CD14-positive monocyte (primary cell): ENCODE results near the gene SWT1. TPM values are rescaled to one million over a fixed set of nuclear protein-coding genes. Genes with fewer than 3 reads are reported as not detected.

Experiments
- DNase-seq, 3 donors: peaks; one replicate each; pipeline ENCODE4 v3.0.0-alpha.2; 2011 to 2022
- H2AFZ ChIP-seq: 2 replicates; pipeline ENCODE4 v1.6.0; 2012; ENCODE audit warnings: mild to moderate bottlenecking, low read depth, low read length, inconsistent platforms; ENCODE audit not compliant: insufficient read depth, poor library complexity, severe bottlenecking
- H3K27ac ChIP-seq, 2 donors: 1 replicate in 1 of 2; 2 replicates in 1 of 2; pipeline ENCODE4 v1.5.1; 2012 to 2013; ENCODE audit warnings: low read length in 2 of 2, control low read depth in 1 of 2, inconsistent platforms in 1 of 2, low read depth in 1 of 2, mild to moderate bottlenecking in 1 of 2
- H3K27me3 ChIP-seq, 2 donors: one replicate each; pipeline versions ENCODE4 v1.6.0 to v1.6.1; 2011 to 2013; ENCODE audit warnings: low read length in 2 of 2; ENCODE audit not compliant: control insufficient read depth in 2 of 2, insufficient read depth in 2 of 2
- H3K36me3 ChIP-seq, 2 donors: replicated peaks in 1 of 2; 1 replicate in 1 of 2; 2 replicates in 1 of 2; pipeline versions ENCODE4 v1.5.1 to v1.6.1; 2012 to 2013; ENCODE audit warnings: low read length in 2 of 2, control low read depth in 1 of 2, inconsistent platforms in 1 of 2, mild to moderate bottlenecking in 1 of 2; ENCODE audit not compliant: insufficient read depth in 2 of 2, control insufficient read depth in 1 of 2
- H3K4me1 ChIP-seq, 2 donors: 1 replicate in 1 of 2; 2 replicates in 1 of 2; pipeline versions ENCODE4 v1.5.1 to v1.6.1; 2012 to 2013; ENCODE audit warnings: low read length in 2 of 2, control low read depth in 1 of 2, inconsistent platforms in 1 of 2, mild to moderate bottlenecking in 1 of 2, moderate library complexity in 1 of 2; ENCODE audit not compliant: insufficient read depth in 2 of 2, control insufficient read depth in 1 of 2
- H3K4me2 ChIP-seq: replicated peaks from 2 replicates; pipeline ENCODE3; 2012; ENCODE audit warnings: low read length, moderate library complexity, mild to moderate bottlenecking; ENCODE audit not compliant: poor library complexity, severe bottlenecking; ENCODE audit errors: extremely low read depth
- H3K4me3 ChIP-seq, 3 experiments: fragments of 200-600 bp in 1 of 3; sonication (generic) in 1 of 3; replicated peaks in 1 of 3; 1 replicate in 2 of 3; 2 replicates in 1 of 3; pipeline ENCODE4 v1.5.1; 2011 to 2013; ENCODE audit warnings: low read length in 3 of 3, mild to moderate bottlenecking in 3 of 3, control low read depth in 2 of 3, low read depth in 2 of 3, inconsistent platforms in 1 of 3, moderate library complexity in 1 of 3
- H3K79me2 ChIP-seq: 2 replicates; pipeline ENCODE4 v1.6.0; 2012; ENCODE audit warnings: mild to moderate bottlenecking, control low read depth, inconsistent platforms, low read length, moderate library complexity; ENCODE audit not compliant: insufficient read depth
- H3K9ac ChIP-seq: 2 replicates; pipeline ENCODE4 v1.6.0; 2017; ENCODE audit warnings: low read length, mild to moderate bottlenecking; ENCODE audit not compliant: insufficient read depth, poor library complexity, severe bottlenecking
- H3K9me3 ChIP-seq, 2 donors: replicated peaks in 1 of 2; 1 replicate in 1 of 2; 2 replicates in 1 of 2; pipeline versions ENCODE4 v1.5.1 to v1.6.1; 2012 to 2013; ENCODE audit warnings: low read length in 2 of 2, control low read depth in 1 of 2; ENCODE audit not compliant: control insufficient read depth in 1 of 2, insufficient read depth in 1 of 2
- H4K20me1 ChIP-seq: 2 replicates; pipeline ENCODE4 v1.6.0; 2012; ENCODE audit warnings: mild to moderate bottlenecking, low read length, control low read depth, moderate library complexity; ENCODE audit not compliant: insufficient read depth
- H3K27ac Mint-ChIP-seq, 7 donors: one replicate each; pipeline ENCODE4 v1.8.0; 2020; ENCODE audit warnings: mild to moderate bottlenecking in 7 of 7, mixed read lengths in 7 of 7, moderate library complexity in 6 of 7, inconsistent platforms in 2 of 7
- H3K27me3 Mint-ChIP-seq, 3 donors: one replicate each; pipeline ENCODE4 v1.8.0; 2021 to 2022; ENCODE audit warnings: low read depth in 3 of 3, mild to moderate bottlenecking in 3 of 3, mixed read lengths in 3 of 3, moderate library complexity in 3 of 3, inconsistent platforms in 1 of 3
- H3K36me3 Mint-ChIP-seq, 2 donors: one replicate each; pipeline ENCODE4 v1.8.0; 2020; ENCODE audit warnings: mixed read lengths in 2 of 2, inconsistent platforms in 1 of 2, mild to moderate bottlenecking in 1 of 2
- H3K4me1 Mint-ChIP-seq: one replicate; pipeline ENCODE4 v1.8.0; 2020; ENCODE audit warnings: mild to moderate bottlenecking, mixed read lengths
- H3K4me3 Mint-ChIP-seq, 2 donors: one replicate each; pipeline ENCODE4 v1.8.0; 2020; ENCODE audit warnings: mild to moderate bottlenecking in 2 of 2, mixed read lengths in 2 of 2, moderate library complexity in 1 of 2
- H3K9me3 Mint-ChIP-seq, 7 donors: one replicate each; pipeline ENCODE4 v1.8.0; 2020 to 2022; ENCODE audit warnings: mixed read lengths in 7 of 7, mild to moderate bottlenecking in 6 of 7, moderate library complexity in 6 of 7, inconsistent platforms in 2 of 7
- WGBS: methylation state at CpG from one replicate; pipeline ENCODE4 v1.1.5; 2013; ENCODE audit warnings: missing lambda C conversion rate; ENCODE audit not compliant: insufficient coverage; 5-methylcytosine and 5-hydroxymethylcytosine counted together
- intact Hi-C, 2 donors: fragments of 100-400 bp; cut with micrococcal nuclease; formaldehyde crosslinking; loops; one replicate each; pipeline versions ENCODE4 v1.15.0 to v1.15.1; 2023
- polyA plus RNA-seq, 3 donors: library from polyadenylated mRNA; depleted of rRNA in 1 of 3; unstranded in 2 of 3; stranded (reverse) in 1 of 3; fragments of 300-500 nt in 2 of 3; fragments of >200 nt in 1 of 3; fragmentation: Illumina TruSeq in 2 of 3; gene quantifications; 1 replicate in 2 of 3; 2 replicates in 1 of 3; pipeline ENCODE4 v1.2.3, GENCODE V29; 2012 to 2021
- TF ChIP-seq, protein P1 (sequence below): fragments of 200-600 bp; IDR thresholded peaks from one replicate; pipeline ENCODE4 v1.8.0; 2022; ENCODE audit warnings: antibody characterized with exemption, mild to moderate bottlenecking

Gene SWT1
- polyA plus RNA-seq, 3 donors = 0.89 to 2.8 (median 1.7) TPM

DNA sequence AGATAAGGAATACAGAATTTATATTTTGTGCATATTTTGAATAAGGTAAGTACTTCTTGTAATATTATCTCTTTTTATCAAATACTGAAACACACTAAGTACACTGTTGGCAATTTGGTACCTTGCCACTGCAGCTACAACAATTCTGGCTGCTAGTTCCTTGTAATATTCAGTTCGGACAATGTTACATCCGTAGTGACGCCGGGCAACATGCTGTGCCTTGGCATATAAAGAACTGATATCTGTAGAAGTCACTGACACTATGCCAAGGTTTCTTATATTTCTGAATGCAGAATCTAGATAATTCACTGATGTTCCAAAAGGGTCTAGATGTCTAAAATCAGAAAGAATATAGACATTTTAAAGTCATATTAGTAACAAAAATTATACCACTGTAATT, 17.7 kb upstream of the SWT1 start:
- Mint-ChIP-seq H3K27ac (no peak overlapping the region), H3K27me3 (no peaks in the 10 kb centered on the region), H3K4me1 (no peaks in the 10 kb centered on the region), H3K9me3 (peaks cover 0 to 1% (median 0%) of the 10 kb centered on the region in 7 donors), H3K36me3 (peaks cover 65 to 75% of the 10 kb centered on the region in 2 donors), H3K4me3 (no peak overlapping the region)
- H3K4me1 ChIP-seq = no peaks in the 10 kb centered on the region
- no CpG with 5 or more reads among the region's 4 CpGs for WGBS
- no peak overlapping the region for H3K9ac ChIP-seq
- no peaks in the 10 kb centered on the region for H4K20me1 ChIP-seq
- intact Hi-C loops = no loop called here
- H3K79me2 ChIP-seq = no peaks in the 10 kb centered on the region
- H3K4me3 ChIP-seq = no peak overlapping the region
- no peak for DNase-seq
- no peaks in the 10 kb centered on the region for H3K9me3 ChIP-seq
- H3K27me3 ChIP-seq = no peaks in the 10 kb centered on the region
- no peak overlapping the region for H3K4me2 ChIP-seq
- TF ChIP-seq, protein P1, sequence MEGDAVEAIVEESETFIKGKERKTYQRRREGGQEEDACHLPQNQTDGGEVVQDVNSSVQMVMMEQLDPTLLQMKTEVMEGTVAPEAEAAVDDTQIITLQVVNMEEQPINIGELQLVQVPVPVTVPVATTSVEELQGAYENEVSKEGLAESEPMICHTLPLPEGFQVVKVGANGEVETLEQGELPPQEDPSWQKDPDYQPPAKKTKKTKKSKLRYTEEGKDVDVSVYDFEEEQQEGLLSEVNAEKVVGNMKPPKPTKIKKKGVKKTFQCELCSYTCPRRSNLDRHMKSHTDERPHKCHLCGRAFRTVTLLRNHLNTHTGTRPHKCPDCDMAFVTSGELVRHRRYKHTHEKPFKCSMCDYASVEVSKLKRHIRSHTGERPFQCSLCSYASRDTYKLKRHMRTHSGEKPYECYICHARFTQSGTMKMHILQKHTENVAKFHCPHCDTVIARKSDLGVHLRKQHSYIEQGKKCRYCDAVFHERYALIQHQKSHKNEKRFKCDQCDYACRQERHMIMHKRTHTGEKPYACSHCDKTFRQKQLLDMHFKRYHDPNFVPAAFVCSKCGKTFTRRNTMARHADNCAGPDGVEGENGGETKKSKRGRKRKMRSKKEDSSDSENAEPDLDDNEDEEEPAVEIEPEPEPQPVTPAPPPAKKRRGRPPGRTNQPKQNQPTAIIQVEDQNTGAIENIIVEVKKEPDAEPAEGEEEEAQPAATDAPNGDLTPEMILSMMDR = no peak
- no peak overlapping the region for H2AFZ ChIP-seq
- H3K36me3 ChIP-seq = peaks cover 75 to 97% of the 10 kb centered on the region in 2 donors
- no peak overlapping the region for H3K27ac ChIP-seq

DNA sequence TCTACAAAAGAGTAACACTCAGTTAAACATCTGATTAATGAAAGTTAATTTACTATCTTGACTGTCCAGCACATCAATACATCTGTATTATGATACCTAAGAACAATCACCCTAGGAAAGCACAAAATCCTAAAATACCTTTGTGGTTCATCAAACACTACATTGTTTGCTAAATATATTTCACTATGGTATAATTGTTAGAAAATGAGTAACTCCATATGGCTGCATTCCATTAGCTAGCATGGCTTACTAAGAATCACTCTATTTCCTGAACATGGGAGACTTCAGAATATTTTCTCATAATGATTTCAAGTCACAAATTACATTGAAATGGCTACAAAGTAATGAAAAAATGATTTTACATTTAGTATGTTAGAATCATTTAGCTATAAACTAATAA, 12.7 kb upstream of the SWT1 start:
- H3K27me3 Mint-ChIP-seq = no peaks in the 10 kb centered on the region

More for the DNA sequence above, 12.7 kb upstream of the SWT1 start:
- no peak overlapping the region for H3K4me2 ChIP-seq
- Mint-ChIP-seq H3K4me3 (no peak overlapping the region), H3K4me1 (peaks cover 2% of the 10 kb centered on the region), H3K36me3 (peaks cover 60 to 73% of the 10 kb centered on the region in 2 donors), H3K27ac (no peak overlapping the region), H3K9me3 (no peaks in the 10 kb centered on the region)
- H3K9ac ChIP-seq = no peak overlapping the region
- no peaks in the 10 kb centered on the region for H3K4me1 ChIP-seq
- H3K36me3 ChIP-seq = peaks cover 85 to 98% of the 10 kb centered on the region in 2 donors
- no peak for DNase-seq
- no peaks in the 10 kb centered on the region for H3K27me3 ChIP-seq
- TF ChIP-seq, protein P1 = no peak
- H3K4me3 ChIP-seq = no peak overlapping the region
- no peak overlapping the region for H2AFZ ChIP-seq
- H3K27ac ChIP-seq = no peak overlapping the region
- H3K79me2 ChIP-seq = no peaks in the 10 kb centered on the region
- intact Hi-C loops = no loop called here
- H3K9me3 ChIP-seq = no peaks in the 10 kb centered on the region
- no peaks in the 10 kb centered on the region for H4K20me1 ChIP-seq
